Measurements from ENCODE around the gene CXXC4.

The CXXC4 gene

GRCh38 chr4:104494822-104495559 lies at the start of gene CXXC4:
CXXC4 (minus strand) TSS chr4:104494894; CDS start chr4:104491802, 3,092 bp downstream.
- in situ Hi-C loops (cut with HindIII; ENCODE audit: low sequenced_read_pairs): no loop called here

- in situ Hi-C loops (cut with HindIII; ENCODE audit: low sequenced_read_pairs): no loop called here
Observed at GRCh38 chr4:104533156-104533555, 38.5 kb upstream of the CXXC4 start.

- in situ Hi-C loops (cut with HindIII; ENCODE audit: low sequenced_read_pairs): no loop called here
Observed at GRCh38 chr4:104532677-104533076, 38.0 kb upstream of the CXXC4 start.

- in situ Hi-C loops (cut with HindIII; ENCODE audit: low sequenced_read_pairs): no loop called here
Observed at GRCh38 chr4:104531390-104531789, 36.7 kb upstream of the CXXC4 start.

GRCh38 chr4:104530426-104530825 lies 35.7 kb upstream of the CXXC4 start:
- in situ Hi-C loops (cut with HindIII; ENCODE audit: low sequenced_read_pairs): no loop called here

- in situ Hi-C loops (cut with HindIII; ENCODE audit: low sequenced_read_pairs): no loop called here
Observed at GRCh38 chr4:104524591-104524990, 29.9 kb upstream of the CXXC4 start.

GRCh38 chr4:104524026-104524425 lies 29.3 kb upstream of the CXXC4 start:
- in situ Hi-C loops (cut with HindIII; ENCODE audit: low sequenced_read_pairs): no loop called here

GRCh38 chr4:104519588-104519987 lies 24.9 kb upstream of the CXXC4 start:
- in situ Hi-C loops (cut with HindIII; ENCODE audit: low sequenced_read_pairs): no loop called here

- in situ Hi-C loops (cut with HindIII; ENCODE audit: low sequenced_read_pairs): no loop called here
Observed at GRCh38 chr4:104516884-104517283, 22.2 kb upstream of the CXXC4 start.

GRCh38 chr4:104508224-104508623 lies 13.5 kb upstream of the CXXC4 start:
- in situ Hi-C loops (cut with HindIII; ENCODE audit: low sequenced_read_pairs): no loop called here

- in situ Hi-C loops (cut with HindIII; ENCODE audit: low sequenced_read_pairs): no loop called here
Observed at GRCh38 chr4:104507112-104507511, 12.4 kb upstream of the CXXC4 start.

- in situ Hi-C loops (cut with HindIII; ENCODE audit: low sequenced_read_pairs): no loop called here
Observed at GRCh38 chr4:104504536-104504935, 9.8 kb upstream of the CXXC4 start.

GRCh38 chr4:104502471-104502870 lies 7.8 kb upstream of the CXXC4 start:
- in situ Hi-C loops (cut with HindIII; ENCODE audit: low sequenced_read_pairs): no loop called here

GRCh38 chr4:104501290-104501689 lies 6.6 kb upstream of the CXXC4 start:
- in situ Hi-C loops (cut with HindIII; ENCODE audit: low sequenced_read_pairs): no loop called here

- in situ Hi-C loops (cut with HindIII; ENCODE audit: low sequenced_read_pairs): no loop called here
Observed at GRCh38 chr4:104500442-104500841, 5.7 kb upstream of the CXXC4 start.

- in situ Hi-C loops (cut with HindIII; ENCODE audit: low sequenced_read_pairs): no loop called here
Observed at GRCh38 chr4:104494185-104494584, 509 bp downstream of the CXXC4 start.

GRCh38 chr4:104493081-104493831 lies 1.4 kb downstream of the CXXC4 start:
- in situ Hi-C loops (cut with HindIII; ENCODE audit: low sequenced_read_pairs): no loop called here

- in situ Hi-C loops (cut with HindIII; ENCODE audit: low sequenced_read_pairs): no loop called here
Observed at GRCh38 chr4:104492183-104492771, 2.4 kb downstream of the CXXC4 start.

GRCh38 chr4:104491481-104492182 lies 3.1 kb downstream of the CXXC4 start:
- in situ Hi-C loops (cut with HindIII; ENCODE audit: low sequenced_read_pairs): no loop called here

- in situ Hi-C loops (cut with HindIII; ENCODE audit: low sequenced_read_pairs): no loop called here
Observed at GRCh38 chr4:104490770-104491480, 3.8 kb downstream of the CXXC4 start.
